ENCODE measurements around the gene RBFOX1.

DNA sequence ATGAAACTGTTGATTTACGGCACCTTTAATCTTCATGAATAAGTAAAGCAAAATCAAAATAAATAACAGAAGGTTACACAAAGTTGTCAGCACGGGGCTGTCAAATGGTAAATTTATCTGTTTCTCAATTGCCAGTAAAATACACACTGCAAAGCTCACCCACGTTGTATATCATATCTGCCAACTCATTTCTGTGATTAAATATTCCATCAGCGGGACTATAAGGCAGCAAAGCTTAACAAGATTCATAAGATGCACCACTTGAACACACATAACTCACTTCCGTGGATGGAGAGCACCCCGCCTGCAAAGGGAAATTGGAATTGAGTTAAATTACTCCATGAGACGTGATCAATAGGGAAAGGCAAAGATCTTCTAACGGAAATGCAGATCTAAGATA is 280.0 kb downstream of the RBFOX1 start:
- TF ChIP-seq, protein P1, sequence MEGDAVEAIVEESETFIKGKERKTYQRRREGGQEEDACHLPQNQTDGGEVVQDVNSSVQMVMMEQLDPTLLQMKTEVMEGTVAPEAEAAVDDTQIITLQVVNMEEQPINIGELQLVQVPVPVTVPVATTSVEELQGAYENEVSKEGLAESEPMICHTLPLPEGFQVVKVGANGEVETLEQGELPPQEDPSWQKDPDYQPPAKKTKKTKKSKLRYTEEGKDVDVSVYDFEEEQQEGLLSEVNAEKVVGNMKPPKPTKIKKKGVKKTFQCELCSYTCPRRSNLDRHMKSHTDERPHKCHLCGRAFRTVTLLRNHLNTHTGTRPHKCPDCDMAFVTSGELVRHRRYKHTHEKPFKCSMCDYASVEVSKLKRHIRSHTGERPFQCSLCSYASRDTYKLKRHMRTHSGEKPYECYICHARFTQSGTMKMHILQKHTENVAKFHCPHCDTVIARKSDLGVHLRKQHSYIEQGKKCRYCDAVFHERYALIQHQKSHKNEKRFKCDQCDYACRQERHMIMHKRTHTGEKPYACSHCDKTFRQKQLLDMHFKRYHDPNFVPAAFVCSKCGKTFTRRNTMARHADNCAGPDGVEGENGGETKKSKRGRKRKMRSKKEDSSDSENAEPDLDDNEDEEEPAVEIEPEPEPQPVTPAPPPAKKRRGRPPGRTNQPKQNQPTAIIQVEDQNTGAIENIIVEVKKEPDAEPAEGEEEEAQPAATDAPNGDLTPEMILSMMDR (IDR thresholded peaks at IDR 0.05) = no peak
- no peak for TF ChIP-seq POLR2A (IDR thresholded peaks at IDR 0.05)

Data from ovary (tissue), 3 donors.